GM12878 (cell line): ENCODE results near the gene VASP. TPM values are rescaled to one million over a fixed set of nuclear protein-coding genes. Genes with fewer than 3 reads are reported as not detected.

Experiments
- BACH1 ChIP-seq: fragments of 450-650 bp; IDR thresholded peaks from 2 replicates; pipeline ENCODE4 v1.6.1; 2017; ENCODE audit warnings: mild to moderate bottlenecking, borderline replicate concordance
- CHD4 ChIP-seq: fragments of 200-600 bp; sonication (generic); IDR thresholded peaks from 2 replicates; pipeline ENCODE4 v1.6.1; 2016; ENCODE audit warnings: mild to moderate bottlenecking
- ETV6 ChIP-seq, 2 experiments: fragments of 450-650 bp in 1 of 2; IDR thresholded peaks in 1 of 2; conservative IDR thresholded peaks in 1 of 2; 2 replicates each; pipeline ENCODE4 v1.6.1; 2014; ENCODE audit warnings: antibody characterized with exemption in 1 of 2, borderline replicate concordance in 1 of 2, low read depth in 1 of 2, mild to moderate bottlenecking in 1 of 2, moderate library complexity in 1 of 2
- IKZF2 ChIP-seq, 2 experiments: fragments of 450-650 bp; IDR thresholded peaks; 2 replicates each; pipeline ENCODE4 v1.6.1; 2017; ENCODE audit warnings: mild to moderate bottlenecking in 2 of 2, moderate library complexity in 2 of 2
- MTA2 ChIP-seq: fragments of 450-650 bp; IDR thresholded peaks from 2 replicates; pipeline ENCODE4 v1.6.1; 2016; ENCODE audit warnings: low read depth, mild to moderate bottlenecking, moderate library complexity
- MXI1 ChIP-seq: fragments of 150-350 bp; IDR thresholded peaks from 2 replicates; pipeline ENCODE4 v1.6.1; 2011; ENCODE audit warnings: low read depth, mild to moderate bottlenecking, inconsistent platforms, low read length, improper control_type of control experiment
- MYC ChIP-seq: IDR thresholded peaks from 2 replicates; pipeline ENCODE4 v1.6.1; 2011; ENCODE audit warnings: mild to moderate bottlenecking, low read length, moderate library complexity, inconsistent platforms; ENCODE audit not compliant: insufficient read depth, insufficient replicate concordance, insufficient read length, severe bottlenecking
- NFIC ChIP-seq: IDR thresholded peaks from 2 replicates; pipeline ENCODE4 v1.6.1; 2012; ENCODE audit warnings: low read depth, mild to moderate bottlenecking, inconsistent platforms, low read length, moderate library complexity
- NFYA ChIP-seq: IDR thresholded peaks from 2 replicates; pipeline ENCODE4 v1.6.1; 2011; ENCODE audit warnings: low read depth, mild to moderate bottlenecking, low read length, improper control_type of control experiment, borderline replicate concordance
- NFYB ChIP-seq: IDR thresholded peaks from 2 replicates; pipeline ENCODE4 v1.6.1; 2011; ENCODE audit warnings: low read depth, mild to moderate bottlenecking, low read length, improper control_type of control experiment, moderate library complexity; ENCODE audit not compliant: insufficient read depth
- PAX8 ChIP-seq: fragments of 450-650 bp; IDR thresholded peaks from 2 replicates; pipeline ENCODE4 v1.6.1; 2017; ENCODE audit warnings: mild to moderate bottlenecking, moderate library complexity
- POLR2AphosphoS5 ChIP-seq: IDR thresholded peaks from 2 replicates; pipeline ENCODE4 v1.6.1; 2011; ENCODE audit warnings: mild to moderate bottlenecking, low read length, inconsistent platforms
- RELA ChIP-seq: fragments of 450-650 bp; IDR thresholded peaks from 2 replicates; pipeline ENCODE4 v1.8.0; 2014; ENCODE audit warnings: borderline replicate concordance; ENCODE audit not compliant: partially characterized antibody
- SMAD1 ChIP-seq: fragments of 450-650 bp; IDR thresholded peaks from 2 replicates; pipeline ENCODE4 v1.6.1; 2018; ENCODE audit warnings: mild to moderate bottlenecking, low read depth; ENCODE audit not compliant: partially characterized antibody
- SMC3 ChIP-seq: IDR thresholded peaks from 2 replicates; pipeline ENCODE4 v1.6.1; 2011; ENCODE audit warnings: low read length, improper control_type of control experiment, borderline replicate concordance
- SP1 ChIP-seq: IDR thresholded peaks from one replicate; pipeline ENCODE4 v1.6.1; 2011; ENCODE audit warnings: low read depth, low read length
- SREBF1 ChIP-seq: IDR thresholded peaks from 2 replicates; pipeline ENCODE4 v1.6.1; 2012; ENCODE audit warnings: mild to moderate bottlenecking, low read length
- SRF ChIP-seq, 2 experiments: IDR thresholded peaks; 2 replicates each; pipeline ENCODE4 v1.6.1; 2011; ENCODE audit warnings: low read depth in 2 of 2, low read length in 2 of 2, mild to moderate bottlenecking in 1 of 2, moderate library complexity in 1 of 2
- STAT3 ChIP-seq: IDR thresholded peaks from 2 replicates; pipeline ENCODE4 v1.6.1; 2011; ENCODE audit warnings: low read depth, low read length, improper control_type of control experiment
- ZNF217 ChIP-seq: fragments of 450-650 bp; IDR thresholded peaks from 2 replicates; pipeline ENCODE4 v1.6.1; 2017; ENCODE audit warnings: antibody characterized with exemption, mild to moderate bottlenecking
- polyA plus RNA-seq, 11 experiments: library from polyadenylated mRNA; depleted of rRNA in 4 of 11; unstranded in 6 of 11; stranded (reverse) in 5 of 11; fragments of >200 nt; fragmentation: Nextera tagmentation in 4 of 11; fragmentation: Illumina TruSeq in 1 of 11; extraction: Ambion mirVana in 4 of 11; extraction: Trizol in 1 of 11; gene quantifications; 1 replicate in 1 of 11; 2 replicates in 10 of 11; pipeline versions ENCODE4 v1.2.1 to v1.2.3, GENCODE V29; 2011 to 2016; ENCODE audit warnings: inconsistent platforms in 2 of 11, missing spikeins in 2 of 11, low read depth in 1 of 11
- total RNA-seq, 4 experiments: library from RNA; depleted of rRNA in 3 of 4; stranded (reverse); fragments of >200 nt in 3 of 4; fragmentation: Illumina TruSeq in 1 of 4; extraction: Trizol in 1 of 4; gene quantifications; 2 replicates each; pipeline versions ENCODE4 v1.2.1 to v1.2.3, GENCODE V29; 2013 to 2021
- TF ChIP-seq, protein P1 (sequence below): fragments of 450-650 bp; IDR thresholded peaks from 2 replicates; pipeline ENCODE4 v1.6.1; 2017; ENCODE audit warnings: mild to moderate bottlenecking, moderate library complexity
- TF ChIP-seq, protein P2 (sequence below): IDR thresholded peaks from 2 replicates; pipeline ENCODE4 v1.6.1; 2011; ENCODE audit warnings: mild to moderate bottlenecking, low read depth, low read length, moderate library complexity; ENCODE audit not compliant: insufficient replicate concordance
- TF ChIP-seq, protein P3 (sequence below): fragments of 450-650 bp; IDR thresholded peaks from 2 replicates; pipeline ENCODE4 v1.6.1; 2016; ENCODE audit warnings: mild to moderate bottlenecking

Gene VASP
- total and polyA plus RNA-seq, 10 of the 15 experiments (the other 5 are each of a cell fraction or from before 2014, with no cell fraction given), result 19.5 to 298 (median 84.8) TPM

DNA sequence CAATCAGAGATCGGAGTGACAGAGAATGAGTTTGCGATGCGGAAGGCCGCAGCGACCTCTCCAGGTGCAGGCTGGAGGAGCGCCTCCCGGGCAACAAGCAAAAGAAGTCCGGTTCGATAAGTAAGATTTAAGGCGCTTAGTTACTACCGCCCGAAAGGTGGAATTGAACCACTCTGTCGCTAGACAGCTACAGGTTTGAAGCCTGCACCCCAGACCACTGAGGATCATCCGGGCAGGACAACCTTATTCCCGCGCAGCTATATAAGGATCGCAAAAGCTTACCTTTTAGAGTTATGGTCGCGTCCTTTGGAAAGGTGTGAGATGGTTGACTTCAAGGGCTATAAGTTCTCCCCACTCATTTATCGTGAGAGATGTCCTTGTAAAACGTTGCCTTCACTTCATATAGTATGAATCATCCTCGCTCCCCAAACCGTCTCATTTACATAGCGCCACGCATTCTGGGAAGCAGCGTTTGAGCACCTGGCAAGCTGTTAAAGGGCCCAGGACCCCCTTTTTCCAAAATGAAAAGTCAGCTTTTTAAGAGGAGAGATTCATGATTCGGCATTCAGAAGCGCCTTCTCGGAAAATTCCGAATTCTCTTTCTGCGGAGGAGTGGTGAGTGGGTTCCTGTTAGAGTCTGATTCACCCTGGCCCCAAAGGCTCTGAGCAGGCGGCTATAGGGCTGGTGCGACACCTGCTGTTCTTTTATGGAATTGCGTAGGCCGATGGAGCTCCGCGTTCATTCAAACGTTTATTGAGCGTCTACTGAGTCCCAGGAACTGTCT, 28.6 kb upstream of the VASP start (continued):
- TF ChIP-seq PAX8 (no peak), STAT3 (0 out of 2 replicates have a peak, but pooled peaks have one; percentile 38), BACH1 (0 out of 2 replicates have a peak, but pooled peaks have one; percentile 7), MXI1 (peak; percentile 73; the same call in 1 of the 2 replicates), CHD4 (no peak), IKZF2 (IDR thresholded peaks at IDR 0.05) (0 out of 4 replicates have a peak, but pooled peaks of 1 of the 2 experiments have one; percentile 44), POLR2AphosphoS5 (peak; percentile 95), MYC (no peak), SP1 (no peak), SREBF1 (no peak), SMAD1 (peak; percentile 55), NFYA (no peak), NFYB (no peak), SRF (IDR thresholded peaks at IDR 0.05; ENCODE audit: low read depth in 2 of 2, low read length in 2 of 2) (no peak), NFIC (peak; percentile 59; the same call in 1 of the 2 replicates), MTA2 (no peak), RELA (peak; percentile 67), SMC3 (peak; percentile 96), ZNF217 (peak; percentile 37; the same call in 1 of the 2 replicates), ETV6 (conservative IDR thresholded peaks at IDR 0.05 in 1 of 2, IDR thresholded peaks at IDR 0.05 in 1 of 2; ENCODE audit: borderline replicate concordance in 1 of 2, low read depth in 1 of 2) (peak in 1 of 2 experiments; percentile 22; a peak in 1 of 4 replicates)
- TF ChIP-seq, protein P1, sequence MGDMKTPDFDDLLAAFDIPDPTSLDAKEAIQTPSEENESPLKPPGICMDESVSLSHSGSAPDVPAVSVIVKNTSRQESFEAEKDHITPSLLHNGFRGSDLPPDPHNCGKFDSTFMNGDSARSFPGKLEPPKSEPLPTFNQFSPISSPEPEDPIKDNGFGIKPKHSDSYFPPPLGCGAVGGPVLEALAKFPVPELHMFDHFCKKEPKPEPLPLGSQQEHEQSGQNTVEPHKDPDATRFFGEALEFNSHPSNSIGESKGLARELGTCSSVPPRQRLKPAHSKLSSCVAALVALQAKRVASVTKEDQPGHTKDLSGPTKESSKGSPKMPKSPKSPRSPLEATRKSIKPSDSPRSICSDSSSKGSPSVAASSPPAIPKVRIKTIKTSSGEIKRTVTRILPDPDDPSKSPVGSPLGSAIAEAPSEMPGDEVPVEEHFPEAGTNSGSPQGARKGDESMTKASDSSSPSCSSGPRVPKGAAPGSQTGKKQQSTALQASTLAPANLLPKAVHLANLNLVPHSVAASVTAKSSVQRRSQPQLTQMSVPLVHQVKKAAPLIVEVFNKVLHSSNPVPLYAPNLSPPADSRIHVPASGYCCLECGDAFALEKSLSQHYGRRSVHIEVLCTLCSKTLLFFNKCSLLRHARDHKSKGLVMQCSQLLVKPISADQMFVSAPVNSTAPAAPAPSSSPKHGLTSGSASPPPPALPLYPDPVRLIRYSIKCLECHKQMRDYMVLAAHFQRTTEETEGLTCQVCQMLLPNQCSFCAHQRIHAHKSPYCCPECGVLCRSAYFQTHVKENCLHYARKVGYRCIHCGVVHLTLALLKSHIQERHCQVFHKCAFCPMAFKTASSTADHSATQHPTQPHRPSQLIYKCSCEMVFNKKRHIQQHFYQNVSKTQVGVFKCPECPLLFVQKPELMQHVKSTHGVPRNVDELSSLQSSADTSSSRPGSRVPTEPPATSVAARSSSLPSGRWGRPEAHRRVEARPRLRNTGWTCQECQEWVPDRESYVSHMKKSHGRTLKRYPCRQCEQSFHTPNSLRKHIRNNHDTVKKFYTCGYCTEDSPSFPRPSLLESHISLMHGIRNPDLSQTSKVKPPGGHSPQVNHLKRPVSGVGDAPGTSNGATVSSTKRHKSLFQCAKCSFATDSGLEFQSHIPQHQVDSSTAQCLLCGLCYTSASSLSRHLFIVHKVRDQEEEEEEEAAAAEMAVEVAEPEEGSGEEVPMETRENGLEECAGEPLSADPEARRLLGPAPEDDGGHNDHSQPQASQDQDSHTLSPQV, result 0 out of 2 replicates have a peak, but pooled peaks have one; percentile 36
- TF ChIP-seq, protein P2, sequence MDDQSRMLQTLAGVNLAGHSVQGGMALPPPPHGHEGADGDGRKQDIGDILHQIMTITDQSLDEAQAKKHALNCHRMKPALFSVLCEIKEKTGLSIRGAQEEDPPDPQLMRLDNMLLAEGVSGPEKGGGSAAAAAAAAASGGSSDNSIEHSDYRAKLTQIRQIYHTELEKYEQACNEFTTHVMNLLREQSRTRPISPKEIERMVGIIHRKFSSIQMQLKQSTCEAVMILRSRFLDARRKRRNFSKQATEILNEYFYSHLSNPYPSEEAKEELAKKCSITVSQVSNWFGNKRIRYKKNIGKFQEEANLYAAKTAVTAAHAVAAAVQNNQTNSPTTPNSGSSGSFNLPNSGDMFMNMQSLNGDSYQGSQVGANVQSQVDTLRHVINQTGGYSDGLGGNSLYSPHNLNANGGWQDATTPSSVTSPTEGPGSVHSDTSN, result peak; percentile 18
- TF ChIP-seq, protein P3, sequence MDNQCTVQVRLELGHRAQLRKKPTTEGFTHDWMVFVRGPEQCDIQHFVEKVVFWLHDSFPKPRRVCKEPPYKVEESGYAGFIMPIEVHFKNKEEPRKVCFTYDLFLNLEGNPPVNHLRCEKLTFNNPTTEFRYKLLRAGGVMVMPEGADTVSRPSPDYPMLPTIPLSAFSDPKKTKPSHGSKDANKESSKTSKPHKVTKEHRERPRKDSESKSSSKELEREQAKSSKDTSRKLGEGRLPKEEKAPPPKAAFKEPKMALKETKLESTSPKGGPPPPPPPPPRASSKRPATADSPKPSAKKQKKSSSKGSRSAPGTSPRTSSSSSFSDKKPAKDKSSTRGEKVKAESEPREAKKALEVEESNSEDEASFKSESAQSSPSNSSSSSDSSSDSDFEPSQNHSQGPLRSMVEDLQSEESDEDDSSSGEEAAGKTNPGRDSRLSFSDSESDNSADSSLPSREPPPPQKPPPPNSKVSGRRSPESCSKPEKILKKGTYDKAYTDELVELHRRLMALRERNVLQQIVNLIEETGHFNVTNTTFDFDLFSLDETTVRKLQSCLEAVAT, result peak; percentile 72
